ENCODE results near the gene STIM1.

The STIM1 gene

GRCh38 chr11:3867209-3868091 is 12.0 kb downstream of the STIM1 start:
- TF ChIP-seq SPI1 (IDR thresholded peaks at IDR 0.05; ENCODE audit: borderline replicate concordance, low read depth) (no peak), REST (IDR thresholded peaks at IDR 0.05; ENCODE audit: insufficient replicate concordance, low read depth) (no peak), CTCF (IDR thresholded peaks at IDR 0.05; ENCODE audit: insufficient read depth, low read length) (no peak), GABPA (IDR thresholded peaks at IDR 0.05; ENCODE audit: low read depth) (no peak)
- H3K27me3 ChIP-seq (ENCODE audit: insufficient read depth, poor library complexity, severe bottlenecking): no peaks in the 10 kb centered on the region
- no peak for DNase-seq (ENCODE audit: low read depth in 1 of 2, low spot score in 1 of 2)
- no peak overlapping the region for H3K4me3 ChIP-seq (replicated peaks; ENCODE audit: insufficient read depth, low read length)
- H3K27ac ChIP-seq (replicated peaks): no peak overlapping the region

GRCh38 chr11:3873712-3874349 is 18.4 kb downstream of the STIM1 start:
- no peak for TF ChIP-seq CTCF (IDR thresholded peaks at IDR 0.05; ENCODE audit: insufficient read depth, low read length)
- no peak for TF ChIP-seq GABPA (IDR thresholded peaks at IDR 0.05; ENCODE audit: low read depth)
- TF ChIP-seq POLR2AphosphoS5 (IDR thresholded peaks at IDR 0.05; ENCODE audit: low read depth): no peak
- no peak for TF ChIP-seq SPI1 (IDR thresholded peaks at IDR 0.05; ENCODE audit: borderline replicate concordance, low read depth)
- TF ChIP-seq REST (IDR thresholded peaks at IDR 0.05; ENCODE audit: insufficient replicate concordance, low read depth): no peak
- no peak overlapping the region for H3K27ac ChIP-seq (replicated peaks)
- H3K27me3 ChIP-seq (ENCODE audit: insufficient read depth, poor library complexity, severe bottlenecking): no peaks in the 10 kb centered on the region
- no peak for DNase-seq (ENCODE audit: low read depth in 1 of 2, low spot score in 1 of 2)
- no peak overlapping the region for H3K4me3 ChIP-seq (replicated peaks; ENCODE audit: insufficient read depth, low read length)

- H3K4me3 ChIP-seq (replicated peaks; ENCODE audit: insufficient read depth, low read length): no peak overlapping the region
- TF ChIP-seq GABPA (IDR thresholded peaks at IDR 0.05; ENCODE audit: low read depth) (no peak), SPI1 (IDR thresholded peaks at IDR 0.05; ENCODE audit: borderline replicate concordance, low read depth) (no peak), REST (IDR thresholded peaks at IDR 0.05; ENCODE audit: insufficient replicate concordance, low read depth) (no peak), POLR2AphosphoS5 (IDR thresholded peaks at IDR 0.05; ENCODE audit: low read depth) (no peak), CTCF (IDR thresholded peaks at IDR 0.05; ENCODE audit: insufficient read depth, low read length) (no peak)
- DNase-seq (ENCODE audit: low read depth in 1 of 2, low spot score in 1 of 2): no peak
- no peak overlapping the region for H3K27ac ChIP-seq (replicated peaks)
- no peaks in the 10 kb centered on the region for H3K27me3 ChIP-seq (ENCODE audit: insufficient read depth, poor library complexity, severe bottlenecking)
Measured at GRCh38 chr11:3876613-3877012, 21.1 kb downstream of the STIM1 start.

Data from HL-60 (cell line).